Spleen (tissue), 11 donors: ENCODE results near the gene MANSC1. TPM values are rescaled to one million over a fixed set of nuclear protein-coding genes. Genes with fewer than 3 reads are reported as not detected.

Source experiments
- DNase-seq: peaks from one replicate; pipeline ENCODE4 v3.0.0-alpha.2; 2020
- H3K27ac ChIP-seq, 8 donors: fragments of 200-600 bp; sonication (generic) in 7 of 8; 1 replicate in 4 of 8; 2 replicates in 4 of 8; pipeline versions ENCODE4 v1.5.0 to v1.8.0; 2016 to 2021; ENCODE audit warnings: inconsistent platforms in 4 of 8, mild to moderate bottlenecking in 4 of 8, moderate library complexity in 1 of 8
- H3K27me3 ChIP-seq, 7 donors: fragments of 200-600 bp; sonication (generic) in 6 of 7; replicated peaks in 1 of 7; 1 replicate in 4 of 7; 2 replicates in 3 of 7; pipeline versions ENCODE4 v1.5.0 to v1.8.0; 2016 to 2021; ENCODE audit warnings: inconsistent platforms in 3 of 7, mild to moderate bottlenecking in 1 of 7
- H3K36me3 ChIP-seq, 6 donors: fragments of 200-600 bp; sonication (generic) in 5 of 6; 1 replicate in 4 of 6; 2 replicates in 2 of 6; pipeline versions ENCODE4 v1.5.0 to v1.8.0; 2016 to 2021; ENCODE audit warnings: inconsistent platforms in 2 of 6
- H3K4me1 ChIP-seq, 6 donors: fragments of 200-600 bp; sonication (generic) in 5 of 6; 1 replicate in 3 of 6; 2 replicates in 3 of 6; pipeline versions ENCODE4 v1.5.0 to v1.8.0; 2016 to 2021; ENCODE audit warnings: inconsistent platforms in 3 of 6
- H3K4me3 ChIP-seq, 8 donors: fragments of 200-600 bp; sonication (generic) in 7 of 8; 1 replicate in 4 of 8; 2 replicates in 4 of 8; pipeline versions ENCODE4 v1.5.0 to v1.8.0; 2016 to 2021; ENCODE audit warnings: inconsistent platforms in 4 of 8, mild to moderate bottlenecking in 4 of 8, moderate library complexity in 2 of 8
- H3K9me3 ChIP-seq, 8 donors: fragments of 200-600 bp; sonication (generic) in 7 of 8; 1 replicate in 4 of 8; 2 replicates in 4 of 8; pipeline versions ENCODE4 v1.5.0 to v1.8.0; 2016 to 2021; ENCODE audit warnings: inconsistent platforms in 4 of 8
- CTCF ChIP-seq, 11 experiments: fragments of 200-600 bp in 7 of 11; fragments of 450-650 bp in 4 of 11; sonication (generic) in 4 of 11; IDR thresholded peaks in 8 of 11; conservative IDR thresholded peaks in 3 of 11; 1 replicate in 7 of 11; 2 replicates in 4 of 11; pipeline versions ENCODE4 v1.4.0 to v1.8.0; 2016 to 2021; ENCODE audit warnings: antibody characterized with exemption in 11 of 11, inconsistent platforms in 4 of 11, mild to moderate bottlenecking in 1 of 11
- POLR2A ChIP-seq, 3 donors: fragments of 450-650 bp; IDR thresholded peaks; one replicate each; pipeline ENCODE4 v1.5.1; 2017; ENCODE audit warnings: antibody characterized with exemption in 3 of 3, mild to moderate bottlenecking in 1 of 3
- POLR2AphosphoS5 ChIP-seq, 3 donors: sonication (generic); formaldehyde crosslinking; IDR thresholded peaks; one replicate each; pipeline ENCODE4 v1.5.1; 2017; ENCODE audit warnings: antibody characterized with exemption in 3 of 3
- WGBS, 5 donors: extraction: QIAGEN DNeasy Blood & Tissue Kit in 3 of 5; methylation state at CpG; one replicate each; pipeline versions ENCODE4 v1.1.5 to v1.1.7; 2013 to 2018; 5-methylcytosine and 5-hydroxymethylcytosine counted together
- intact Hi-C: fragments of 100-400 bp; cut with DNase I; formaldehyde crosslinking; loops from one replicate; pipeline ENCODE4 v1.15.0; 2023; ENCODE audit warnings: low total_unique reads
- polyA plus RNA-seq, 3 donors: library from polyadenylated mRNA; stranded (reverse); fragments of 200-250 nt; gene quantifications; one replicate each; pipeline ENCODE4 v1.2.1, GENCODE V29; 2013
- total RNA-seq, 7 donors: library from RNA; depleted of rRNA in 3 of 7; stranded (reverse); fragments of >200 nt in 3 of 7; fragmentation: NEBNext Ultra II Directional in 4 of 7; extraction: Animal tissue kit (Norgen Biotek cat#: 25700) in 4 of 7; gene quantifications; one replicate each; pipeline versions ENCODE4 v1.1.0 to v1.2.1, GENCODE V29; 2016 to 2021
- donor health status: healthy with polysubstance abuse.
- donor health status: DM: no; HTN: no; CAD: no; lungs with moderate emphysema.
- donor health status: DM: no; HTN: no; CAD: no.
- donor health status: Bipolar disorder and iron deficiency.
- donor health status: healthy.
- donor health status: DM: no; HTN: no; CAD: no.
- donor health status: DM: yes; HTN: yes; CAD: no.

Gene MANSC1
- total and polyA plus RNA-seq, 10 donors = 1.8 to 25.7 (median 15.4) TPM

GRCh38 chr12:12333407-12334366 lies 16.4 kb downstream of the MANSC1 start:
- peaks cover 0 to 50% (median 0%) of the 10 kb centered on the region in 6 donors for H3K36me3 ChIP-seq
- no peak overlapping the region for H3K4me3 ChIP-seq
- whole genome bisulfite sequencing, 5 donors = 67 to 83% (median 78%) methylated on average over 12 of the region's 12 CpGs
- TF ChIP-seq CTCF (IDR thresholded peaks at IDR 0.05 in 8 of 11, conservative IDR thresholded peaks at IDR 0.05 in 3 of 11) (no peak), POLR2AphosphoS5 (IDR thresholded peaks at IDR 0.05) (no peak), POLR2A (IDR thresholded peaks at IDR 0.05) (no peak)
- intact Hi-C loops = no loop called here
- peaks cover 4 to 15% (median 8%) of the 10 kb centered on the region in 6 donors for H3K4me1 ChIP-seq
- no peak overlapping the region for H3K27ac ChIP-seq
- peak; percentile 37 for DNase-seq
- no peaks in the 10 kb centered on the region for H3K9me3 ChIP-seq
- no peaks in the 10 kb centered on the region for H3K27me3 ChIP-seq

- no peaks in the 10 kb centered on the region for H3K27me3 ChIP-seq
- no peak overlapping the region for H3K4me3 ChIP-seq
- H3K9me3 ChIP-seq = no peaks in the 10 kb centered on the region
- no peak for TF ChIP-seq CTCF (IDR thresholded peaks at IDR 0.05 in 8 of 11, conservative IDR thresholded peaks at IDR 0.05 in 3 of 11)
- TF ChIP-seq POLR2A (IDR thresholded peaks at IDR 0.05) = no peak
- no peak for TF ChIP-seq POLR2AphosphoS5 (IDR thresholded peaks at IDR 0.05)
- H3K36me3 ChIP-seq = peaks cover 0 to 40% (median 0%) of the 10 kb centered on the region in 6 donors
- H3K27ac ChIP-seq = no peak overlapping the region
- intact Hi-C loops = no loop called here
- DNase-seq = no peak
- peaks cover 7 to 29% (median 18%) of the 10 kb centered on the region in 6 donors for H3K4me1 ChIP-seq
- WGBS, 5 donors = 82 to 100% (median 97%) methylated on average over 1 of the region's 1 CpG
Measured at GRCh38 chr12:12331896-12332295, 18.1 kb downstream of the MANSC1 start.

- H3K4me1 ChIP-seq = peaks cover 7 to 31% (median 18%) of the 10 kb centered on the region in 6 donors
- H3K36me3 ChIP-seq = peaks cover 0 to 34% (median 0%) of the 10 kb centered on the region in 6 donors
- intact Hi-C loops = no loop called here
- TF ChIP-seq POLR2A (IDR thresholded peaks at IDR 0.05) = no peak
- TF ChIP-seq POLR2AphosphoS5 (IDR thresholded peaks at IDR 0.05) = no peak
- TF ChIP-seq CTCF (IDR thresholded peaks at IDR 0.05 in 8 of 11, conservative IDR thresholded peaks at IDR 0.05 in 3 of 11) = no peak
- no peak overlapping the region for H3K27ac ChIP-seq
- peak; percentile 22 for DNase-seq
- WGBS, 5 donors = 77 to 93% (median 83%) methylated on average over 7 of the region's 7 CpGs
- H3K27me3 ChIP-seq = no peaks in the 10 kb centered on the region
- no peaks in the 10 kb centered on the region for H3K9me3 ChIP-seq
- no peak overlapping the region for H3K4me3 ChIP-seq
Measured at GRCh38 chr12:12331244-12331771, 18.7 kb downstream of the MANSC1 start.

- 0 to 4% (median 3%) methylated on average over 1 of the region's 1 CpG for WGBS, 5 donors
- intact Hi-C loops = loop anchor here (10.0 kb wide), 2 partner anchors 243 to 743 kb away; no protein-coding TSS in a partner anchor
Measured at GRCh38 chr12:12327802-12328201, 22.2 kb downstream of the MANSC1 start.

More at GRCh38 chr12:12327802-12328201, 22.2 kb downstream of the MANSC1 start:
- H3K9me3 ChIP-seq = no peaks in the 10 kb centered on the region
- H3K4me1 ChIP-seq = peaks cover 3 to 16% (median 10%) of the 10 kb centered on the region in 6 donors
- H3K27me3 ChIP-seq = no peaks in the 10 kb centered on the region
- H3K4me3 ChIP-seq = no peak overlapping the region
- H3K36me3 ChIP-seq = peaks cover 0 to 34% (median 0%) of the 10 kb centered on the region in 6 donors
- peak overlapping the region in 4 of 8 donors; percentile 5 to 35 (median 14) for H3K27ac ChIP-seq
- peak; percentile 36 to 74 (median 63) for TF ChIP-seq CTCF (IDR thresholded peaks at IDR 0.05 in 8 of 11, conservative IDR thresholded peaks at IDR 0.05 in 3 of 11)
- no peak for TF ChIP-seq POLR2AphosphoS5 (IDR thresholded peaks at IDR 0.05)
- DNase-seq = no peak
